HPDE6-E6E7 (cell line): ENCODE measurements around the gene DNAJC18.
A peak's percentile ranks its signal among the peaks of the same experiment; 100 is the strongest.

Experiments
- DNase-seq: peaks from one replicate; pipeline ENCODE4 v3.0.0; 2011; ENCODE audit warnings: missing footprints; ENCODE audit errors: extremely low spot score

Gene DNAJC18

GRCh38 chr5:139403787-139404483 lies 35.4 kb downstream of the DNAJC18 start, which contains the start of gene SPATA24:
Gene SPATA24 (minus strand): TSS chr5:139404089. CDS start chr5:139404060, 29 bp downstream.
- peak; percentile 97 for DNase-seq

GRCh38 chr5:139403418-139403786 lies 35.9 kb downstream of the DNAJC18 start:
- no peak for DNase-seq

GRCh38 chr5:139402561-139403158 lies 36.7 kb downstream of the DNAJC18 start:
- no peak for DNase-seq

GRCh38 chr5:139401546-139401945 lies 37.8 kb downstream of the DNAJC18 start:
- no peak for DNase-seq

GRCh38 chr5:139399501-139400121 lies 39.7 kb downstream of the DNAJC18 start:
- DNase-seq = no peak

GRCh38 chr5:139397921-139398320 lies 41.4 kb downstream of the DNAJC18 start:
- DNase-seq = no peak

GRCh38 chr5:139396691-139397090 lies 42.6 kb downstream of the DNAJC18 start:
- DNase-seq = no peak

- DNase-seq = no peak
Measured at GRCh38 chr5:139395844-139396640, 43.3 kb downstream of the DNAJC18 start.

GRCh38 chr5:139394654-139395566 lies 44.4 kb downstream of the DNAJC18 start, which contains the start of gene PROB1:
Gene PROB1 (minus strand): TSS chr5:139395104. CDS start chr5:139395081, 23 bp downstream.
- no peak for DNase-seq

- no peak for DNase-seq
Measured at GRCh38 chr5:139394123-139394653, 45.1 kb downstream of the DNAJC18 start.

- DNase-seq = no peak
Measured at GRCh38 chr5:139393497-139394122, 45.7 kb downstream of the DNAJC18 start.

GRCh38 chr5:139392678-139393496 lies 46.4 kb downstream of the DNAJC18 start:
- DNase-seq = peak; percentile 83

GRCh38 chr5:139392324-139392677 lies 47.0 kb downstream of the DNAJC18 start:
- DNase-seq = no peak

- peak; percentile 84 for DNase-seq
Measured at GRCh38 chr5:139391570-139392323, 47.6 kb downstream of the DNAJC18 start.

- no peak for DNase-seq
Measured at GRCh38 chr5:139390639-139391569, 48.4 kb downstream of the DNAJC18 start.

- no peak for DNase-seq
Measured at GRCh38 chr5:139389701-139390638, 49.4 kb downstream of the DNAJC18 start, which contains the start of gene MZB1. Gene MZB1 (minus strand): TSS chr5:139389913. CDS start chr5:139389856, 57 bp downstream.
